HEK293T (cell line): ENCODE measurements around the gene MRPS12.

Source experiments
- BHLHE40 ChIP-seq: fragments of 450-650 bp; IDR thresholded peaks from 2 replicates; pipeline ENCODE4 v1.6.1; 2016; ENCODE audit warnings: mild to moderate bottlenecking, moderate library complexity, borderline replicate concordance
- CTBP1 ChIP-seq: fragments of 450-650 bp; IDR thresholded peaks from 2 replicates; pipeline ENCODE4 v1.6.1; 2016; ENCODE audit warnings: borderline replicate concordance
- ELF4 ChIP-seq: fragments of 450-650 bp; IDR thresholded peaks from 2 replicates; pipeline ENCODE4 v1.6.1; 2017; ENCODE audit warnings: antibody characterized with exemption
- FOXM1 ChIP-seq: fragments of 450-650 bp; IDR thresholded peaks from 2 replicates; pipeline ENCODE4 v1.6.1; 2017; ENCODE audit warnings: mild to moderate bottlenecking, borderline replicate concordance
- SP1 ChIP-seq: fragments of 450-650 bp; IDR thresholded peaks from 2 replicates; pipeline ENCODE4 v1.6.1; 2017
- SUZ12 ChIP-seq: fragments of 450-650 bp; IDR thresholded peaks from 2 replicates; pipeline ENCODE4 v1.6.1; 2016; ENCODE audit warnings: mild to moderate bottlenecking

- TF ChIP-seq CTBP1 = no peak
- TF ChIP-seq BHLHE40 = no peak
- TF ChIP-seq FOXM1 = no peak
- TF ChIP-seq SP1 = no peak
- TF ChIP-seq ELF4 = no peak
- TF ChIP-seq SUZ12 = no peak
These were observed 19.2 kb upstream of the MRPS12 start for GRCh38 chr19:38911388-38912001.
